ENCODE measurements around the gene SLC25A23.

The SLC25A23 gene

GRCh38 chr19:6424939-6425731, 34.5 kb downstream of the SLC25A23 start:
- DNase-seq (ENCODE audit: low read depth): peak; percentile 100

- peak; percentile 35 for DNase-seq (ENCODE audit: low read depth)
Observed at GRCh38 chr19:6424195-6424938, 35.2 kb downstream of the SLC25A23 start, which contains the start of gene KHSRP. Gene KHSRP (minus strand): TSS chr19:6424811. CDS start chr19:6424701, 110 bp downstream.

GRCh38 chr19:6423499-6424194, 35.9 kb downstream of the SLC25A23 start:
- peak; percentile 75 for DNase-seq (ENCODE audit: low read depth)

- no peak for DNase-seq (ENCODE audit: low read depth)
Observed at GRCh38 chr19:6421075-6422014, 38.2 kb downstream of the SLC25A23 start.

GRCh38 chr19:6418562-6418932, 41.0 kb downstream of the SLC25A23 start:
- no peak for DNase-seq (ENCODE audit: low read depth)

GRCh38 chr19:6417713-6418561, 41.7 kb downstream of the SLC25A23 start:
- peak; percentile 27 for DNase-seq (ENCODE audit: low read depth)

- no peak for DNase-seq (ENCODE audit: low read depth)
Observed at GRCh38 chr19:6416658-6417405, 42.8 kb downstream of the SLC25A23 start.

GRCh38 chr19:6415591-6416190, 43.9 kb downstream of the SLC25A23 start:
- no peak for DNase-seq (ENCODE audit: low read depth)

GRCh38 chr19:6414793-6415590, 44.6 kb downstream of the SLC25A23 start:
- no peak for DNase-seq (ENCODE audit: low read depth)

GRCh38 chr19:6413721-6414643, 45.6 kb downstream of the SLC25A23 start:
- DNase-seq (ENCODE audit: low read depth): no peak

- no peak for DNase-seq (ENCODE audit: low read depth)
Observed at GRCh38 chr19:6413291-6413690, 46.3 kb downstream of the SLC25A23 start.

- DNase-seq (ENCODE audit: low read depth): peak; percentile 34
Observed at GRCh38 chr19:6412447-6413091, 47.0 kb downstream of the SLC25A23 start.

GRCh38 chr19:6412061-6412446, 47.5 kb downstream of the SLC25A23 start:
- no peak for DNase-seq (ENCODE audit: low read depth)

GRCh38 chr19:6409346-6409745, 50.2 kb downstream of the SLC25A23 start:
- no peak for DNase-seq (ENCODE audit: low read depth)

GRCh38 chr19:6406401-6406800, 53.2 kb downstream of the SLC25A23 start:
- DNase-seq (ENCODE audit: low read depth): no peak

- DNase-seq (ENCODE audit: low read depth): peak; percentile 33
Observed at GRCh38 chr19:6402837-6403608, 56.6 kb downstream of the SLC25A23 start.
